GM18907 (cell line): Measurements from ENCODE around the gene CCDC91.
"Not testable (repeated sequence)": the region's sequence is repeated elsewhere in the genome, so short reads cannot be mapped to it uniquely, and the experiment has no call there.

ENCODE experiments used
- ATAC-seq: cut with Tn5 transposase; IDR thresholded peaks from one replicate; pipeline ENCODE4 v1.9.1; 2021; ENCODE audit warnings: mild to moderate bottlenecking, moderate library complexity; ENCODE audit not compliant: unreplicated experiment

CCDC91 gene

GRCh38 chr12:28180786-28181185 lies 9.5 kb upstream of the CCDC91 start:
- ATAC-seq = no peak

- no peak for ATAC-seq
Measured at GRCh38 chr12:28184375-28184774, 5.9 kb upstream of the CCDC91 start.

GRCh38 chr12:28186500-28186899 lies 3.8 kb upstream of the CCDC91 start:
- ATAC-seq = no peak

- no peak for ATAC-seq
Measured at GRCh38 chr12:28189784-28190320, 404 bp upstream of the CCDC91 start.

GRCh38 chr12:28191051-28192048 lies 1.1 kb downstream of the CCDC91 start:
- peak; percentile 14 for ATAC-seq

- ATAC-seq = no peak
Measured at GRCh38 chr12:28192125-28192524, 1.9 kb downstream of the CCDC91 start.

- ATAC-seq = not testable (repeated sequence)
Measured at GRCh38 chr12:28194621-28195020, 4.4 kb downstream of the CCDC91 start.

GRCh38 chr12:28201136-28201535 lies 10.9 kb downstream of the CCDC91 start:
- ATAC-seq = not testable (repeated sequence)

- no peak for ATAC-seq
Measured at GRCh38 chr12:28202374-28203130, 12.3 kb downstream of the CCDC91 start.

- ATAC-seq = no peak
Measured at GRCh38 chr12:28209782-28210181, 19.5 kb downstream of the CCDC91 start.

- ATAC-seq = no peak
Measured at GRCh38 chr12:28212182-28212581, 21.9 kb downstream of the CCDC91 start.

GRCh38 chr12:28215021-28215420 lies 24.8 kb downstream of the CCDC91 start:
- no peak for ATAC-seq

GRCh38 chr12:28216016-28216415 lies 25.8 kb downstream of the CCDC91 start:
- ATAC-seq = no peak

- ATAC-seq = no peak
Measured at GRCh38 chr12:28217805-28218204, 27.5 kb downstream of the CCDC91 start.

GRCh38 chr12:28218875-28219274 lies 28.6 kb downstream of the CCDC91 start:
- no peak for ATAC-seq

GRCh38 chr12:28219827-28220226 lies 29.6 kb downstream of the CCDC91 start:
- no peak for ATAC-seq

GRCh38 chr12:28222081-28222700 lies 31.9 kb downstream of the CCDC91 start:
- no peak for ATAC-seq

GRCh38 chr12:28223025-28223554 lies 32.8 kb downstream of the CCDC91 start:
- peak; percentile 96 for ATAC-seq

GRCh38 chr12:28223858-28224257 lies 33.6 kb downstream of the CCDC91 start:
- ATAC-seq = peak; percentile 33

- ATAC-seq = no peak
Measured at GRCh38 chr12:28226705-28227104, 36.4 kb downstream of the CCDC91 start.

- no peak for ATAC-seq
Measured at GRCh38 chr12:28227251-28227650, 37.0 kb downstream of the CCDC91 start.
